GM08714 (cell line): Measurements from ENCODE around the gene CDK8.

Experiments
- H3K4me3 ChIP-seq: fragments of 200-500 bp; sonication (Bioruptor generic); 2 replicates; pipeline ENCODE4 v1.5.1; 2014; ENCODE audit warnings: mild to moderate bottlenecking, low read length, inconsistent platforms
- ZNF274 ChIP-seq: IDR thresholded peaks from 2 replicates; pipeline ENCODE4 v1.6.1; 2012; ENCODE audit warnings: mild to moderate bottlenecking, low read depth, low read length

Gene CDK8

GRCh38 chr13:26323764-26324163, 69.8 kb downstream of the CDK8 start:
- H3K4me3 ChIP-seq: no peak overlapping the region
- TF ChIP-seq ZNF274: no peak

GRCh38 chr13:26324294-26324693, 70.4 kb downstream of the CDK8 start:
- H3K4me3 ChIP-seq: no peak overlapping the region
- TF ChIP-seq ZNF274: no peak

- no peak overlapping the region for H3K4me3 ChIP-seq
- TF ChIP-seq ZNF274: no peak
These were observed 70.9 kb downstream of the CDK8 start for GRCh38 chr13:26324867-26325266.

GRCh38 chr13:26325876-26326275, 71.9 kb downstream of the CDK8 start:
- TF ChIP-seq ZNF274: no peak
- no peak overlapping the region for H3K4me3 ChIP-seq

- no peak for TF ChIP-seq ZNF274
- no peak overlapping the region for H3K4me3 ChIP-seq
These were observed 72.6 kb downstream of the CDK8 start for GRCh38 chr13:26326562-26326961.

GRCh38 chr13:26327940-26328725, 74.2 kb downstream of the CDK8 start:
- H3K4me3 ChIP-seq: no peak overlapping the region
- no peak for TF ChIP-seq ZNF274

- H3K4me3 ChIP-seq: no peak overlapping the region
- no peak for TF ChIP-seq ZNF274
These were observed 81.2 kb downstream of the CDK8 start for GRCh38 chr13:26335158-26335557.

GRCh38 chr13:26340807-26341206, 86.9 kb downstream of the CDK8 start:
- no peak overlapping the region for H3K4me3 ChIP-seq
- TF ChIP-seq ZNF274: no peak

GRCh38 chr13:26342898-26343297, 89.0 kb downstream of the CDK8 start:
- H3K4me3 ChIP-seq: no peak overlapping the region
- TF ChIP-seq ZNF274: no peak

- H3K4me3 ChIP-seq: no peak overlapping the region
- TF ChIP-seq ZNF274: no peak
These were observed 89.9 kb downstream of the CDK8 start for GRCh38 chr13:26343816-26344215.

- no peak for TF ChIP-seq ZNF274
- H3K4me3 ChIP-seq: no peak overlapping the region
These were observed 91.1 kb downstream of the CDK8 start for GRCh38 chr13:26344980-26345379.

- TF ChIP-seq ZNF274: no peak
- no peak overlapping the region for H3K4me3 ChIP-seq
These were observed 95.0 kb downstream of the CDK8 start for GRCh38 chr13:26348966-26349365.

- no peak overlapping the region for H3K4me3 ChIP-seq
- TF ChIP-seq ZNF274: no peak
These were observed 108.3 kb downstream of the CDK8 start for GRCh38 chr13:26362261-26362660.

GRCh38 chr13:26370553-26370952, 116.6 kb downstream of the CDK8 start:
- no peak for TF ChIP-seq ZNF274

GRCh38 chr13:26372747-26373146, 118.8 kb downstream of the CDK8 start:
- no peak overlapping the region for H3K4me3 ChIP-seq
- TF ChIP-seq ZNF274: no peak

More at GRCh38 chr13:26370553-26370952, 116.6 kb downstream of the CDK8 start:
- no peak overlapping the region for H3K4me3 ChIP-seq

GRCh38 chr13:26376430-26376829, 122.5 kb downstream of the CDK8 start:
- no peak overlapping the region for H3K4me3 ChIP-seq
- TF ChIP-seq ZNF274: no peak
